Measurements from ENCODE around the gene GSTP1. TPM values are rescaled to one million over a fixed set of nuclear protein-coding genes. Genes with fewer than 3 reads are reported as not detected.
"Not testable (repeated sequence)": the region's sequence is repeated elsewhere in the genome, so short reads cannot be mapped to it uniquely, and the experiment has no call there.

GSTP1 gene
- total RNA-seq, 1 donor from 2014 or later = 1,931 TPM

DNA sequence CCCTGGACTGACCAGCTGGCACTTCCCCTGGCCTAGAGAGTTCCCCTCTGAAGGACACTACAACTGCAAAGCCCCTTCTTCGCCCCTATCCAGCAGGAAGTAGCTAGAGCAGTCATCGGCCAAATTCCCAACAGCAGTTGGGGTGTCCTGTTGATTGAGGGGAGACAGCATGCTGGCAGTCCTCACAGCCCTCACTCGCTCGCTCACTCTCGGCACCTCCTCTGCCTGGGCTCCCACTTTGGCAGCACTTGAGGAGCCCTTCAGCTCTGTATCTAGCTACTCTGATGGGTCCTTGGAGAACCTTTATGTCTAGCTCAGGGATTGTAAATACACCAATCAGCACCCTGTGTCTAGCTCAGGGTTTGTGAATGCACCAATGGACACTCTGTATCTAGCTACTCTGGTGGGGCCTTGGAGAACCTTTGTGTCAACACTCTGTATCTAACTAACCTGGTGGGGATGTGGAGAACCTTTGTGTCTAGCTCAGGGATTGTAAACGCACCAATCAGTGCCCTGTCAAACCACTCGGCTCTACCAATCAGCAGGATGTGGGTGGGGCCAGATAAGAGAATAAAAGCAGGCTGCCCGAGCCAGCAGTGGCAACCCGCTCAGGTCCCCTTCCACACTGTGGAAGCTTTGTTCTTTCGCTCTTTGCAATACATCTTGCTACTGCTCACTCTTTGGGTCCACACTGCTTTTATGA lies 42.7 kb downstream of the GSTP1 start:
- not testable (repeated sequence) for H3K36me3 ChIP-seq (ENCODE audit: control insufficient read depth, insufficient read depth, low read length); FAIRE-seq; H3K27me3 ChIP-seq (ENCODE audit: control insufficient read depth, insufficient read depth, low read length); DNase-seq (ENCODE audit: low read depth); H3K4me3 ChIP-seq (ENCODE audit: low read depth, low read length)

DNA sequence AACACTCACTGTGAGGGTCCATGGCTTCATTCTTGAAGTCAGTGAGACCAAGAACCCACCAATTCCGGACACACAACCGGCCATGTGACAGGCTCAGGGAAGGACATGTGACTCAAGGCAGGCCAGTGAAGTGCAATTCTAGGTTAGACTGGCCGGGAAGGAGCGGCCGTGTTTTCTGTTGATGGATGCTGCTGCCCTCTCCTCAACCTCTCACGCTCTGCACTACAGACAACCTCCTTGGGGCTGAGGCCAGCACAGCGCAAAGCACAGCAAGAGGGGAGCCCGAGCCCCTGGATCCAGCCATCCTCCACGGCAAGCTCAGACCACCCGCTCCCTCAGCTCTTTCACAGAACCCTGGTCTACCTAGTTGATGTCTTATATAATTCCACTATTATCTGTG lies 43.4 kb downstream of the GSTP1 start:
- Histone ChIP-seq H3K27me3 (ENCODE audit: control insufficient read depth, insufficient read depth, low read length) (no peaks in the 10 kb centered on the region), H3K4me3 (ENCODE audit: low read depth, low read length) (no peak overlapping the region), H3K36me3 (ENCODE audit: control insufficient read depth, insufficient read depth, low read length) (no peaks in the 10 kb centered on the region)
- TF ChIP-seq, protein P1, sequence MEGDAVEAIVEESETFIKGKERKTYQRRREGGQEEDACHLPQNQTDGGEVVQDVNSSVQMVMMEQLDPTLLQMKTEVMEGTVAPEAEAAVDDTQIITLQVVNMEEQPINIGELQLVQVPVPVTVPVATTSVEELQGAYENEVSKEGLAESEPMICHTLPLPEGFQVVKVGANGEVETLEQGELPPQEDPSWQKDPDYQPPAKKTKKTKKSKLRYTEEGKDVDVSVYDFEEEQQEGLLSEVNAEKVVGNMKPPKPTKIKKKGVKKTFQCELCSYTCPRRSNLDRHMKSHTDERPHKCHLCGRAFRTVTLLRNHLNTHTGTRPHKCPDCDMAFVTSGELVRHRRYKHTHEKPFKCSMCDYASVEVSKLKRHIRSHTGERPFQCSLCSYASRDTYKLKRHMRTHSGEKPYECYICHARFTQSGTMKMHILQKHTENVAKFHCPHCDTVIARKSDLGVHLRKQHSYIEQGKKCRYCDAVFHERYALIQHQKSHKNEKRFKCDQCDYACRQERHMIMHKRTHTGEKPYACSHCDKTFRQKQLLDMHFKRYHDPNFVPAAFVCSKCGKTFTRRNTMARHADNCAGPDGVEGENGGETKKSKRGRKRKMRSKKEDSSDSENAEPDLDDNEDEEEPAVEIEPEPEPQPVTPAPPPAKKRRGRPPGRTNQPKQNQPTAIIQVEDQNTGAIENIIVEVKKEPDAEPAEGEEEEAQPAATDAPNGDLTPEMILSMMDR (IDR thresholded peaks at IDR 0.05; ENCODE audit: insufficient read depth, low read length, severe bottlenecking) = no peak
- DNase-seq (ENCODE audit: low read depth) (no peak), FAIRE-seq (no peak)

DNA sequence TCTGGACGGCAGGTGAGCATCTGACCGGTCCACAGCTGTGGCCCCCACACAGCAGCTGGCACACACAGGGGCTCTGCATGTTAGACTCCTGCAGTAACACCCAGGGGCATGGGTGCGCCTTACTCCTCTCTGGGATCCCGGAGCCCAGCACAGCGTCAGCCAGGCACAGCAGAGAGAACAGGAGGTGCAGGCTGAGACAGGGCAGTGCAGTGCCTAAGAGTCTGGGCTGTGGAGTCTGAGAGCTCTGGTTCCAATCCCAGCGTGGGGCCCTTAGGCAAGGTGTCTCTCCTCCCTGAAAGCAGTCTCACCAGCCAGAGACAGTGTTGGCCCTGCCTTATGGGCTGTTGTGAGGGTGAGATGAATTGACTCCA lies 43.8 kb downstream of the GSTP1 start:
- TF ChIP-seq, protein P1 (IDR thresholded peaks at IDR 0.05; ENCODE audit: insufficient read depth, low read length, severe bottlenecking) = no peak
- H3K36me3 ChIP-seq (ENCODE audit: control insufficient read depth, insufficient read depth, low read length) = no peaks in the 10 kb centered on the region
- FAIRE-seq (no peak), DNase-seq (ENCODE audit: low read depth) (no peak)
- H3K4me3 ChIP-seq (ENCODE audit: low read depth, low read length) = no peak overlapping the region
- no peaks in the 10 kb centered on the region for H3K27me3 ChIP-seq (ENCODE audit: control insufficient read depth, insufficient read depth, low read length)

DNA sequence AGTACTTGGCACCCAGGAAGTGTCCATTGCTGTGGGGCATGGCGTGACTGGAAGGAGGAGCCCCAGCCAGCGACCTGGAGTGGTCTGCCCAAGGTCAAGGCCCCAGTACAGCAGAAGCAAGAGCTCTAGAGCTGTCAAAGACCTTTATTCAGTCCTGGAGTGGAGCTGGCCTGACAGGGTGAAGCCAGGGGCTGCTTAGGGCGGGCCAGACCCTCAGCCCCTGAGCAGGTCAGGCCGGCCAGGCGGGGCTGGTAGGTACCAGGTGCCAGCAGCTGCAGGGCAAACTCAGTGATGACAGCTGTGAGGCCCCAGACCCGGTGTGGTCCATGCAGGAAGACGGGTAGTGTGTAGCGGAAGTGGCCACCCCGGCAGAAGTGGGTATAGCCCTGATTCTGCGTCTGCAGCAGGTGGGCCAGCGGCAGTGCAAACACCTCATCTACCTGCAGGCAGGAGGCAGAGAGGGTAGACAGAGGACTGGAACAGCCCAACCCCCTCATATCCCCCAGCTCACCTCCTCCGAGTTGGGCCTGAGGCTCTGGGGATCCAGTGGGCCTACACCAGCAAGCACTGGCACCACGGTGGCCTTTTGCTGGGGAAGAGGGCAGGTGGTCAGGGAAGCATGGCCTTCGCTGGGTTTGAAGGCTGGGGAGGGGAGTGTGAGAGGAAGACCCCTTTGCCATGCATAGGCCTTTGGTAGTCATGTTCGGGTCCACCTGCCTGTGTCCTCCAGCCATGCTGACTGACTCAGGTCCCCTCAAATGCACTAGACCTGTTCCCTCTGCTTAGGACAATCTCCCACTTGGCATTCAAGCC lies 44.4 kb downstream of the GSTP1 start:
- FAIRE-seq (no peak), DNase-seq (ENCODE audit: low read depth) (no peak)
- H3K27me3 ChIP-seq (ENCODE audit: control insufficient read depth, insufficient read depth, low read length) = no peaks in the 10 kb centered on the region
- TF ChIP-seq, protein P1 (IDR thresholded peaks at IDR 0.05; ENCODE audit: insufficient read depth, low read length, severe bottlenecking) = no peak
- H3K36me3 ChIP-seq (ENCODE audit: control insufficient read depth, insufficient read depth, low read length) = no peaks in the 10 kb centered on the region
- no peak overlapping the region for H3K4me3 ChIP-seq (ENCODE audit: low read depth, low read length)

DNA sequence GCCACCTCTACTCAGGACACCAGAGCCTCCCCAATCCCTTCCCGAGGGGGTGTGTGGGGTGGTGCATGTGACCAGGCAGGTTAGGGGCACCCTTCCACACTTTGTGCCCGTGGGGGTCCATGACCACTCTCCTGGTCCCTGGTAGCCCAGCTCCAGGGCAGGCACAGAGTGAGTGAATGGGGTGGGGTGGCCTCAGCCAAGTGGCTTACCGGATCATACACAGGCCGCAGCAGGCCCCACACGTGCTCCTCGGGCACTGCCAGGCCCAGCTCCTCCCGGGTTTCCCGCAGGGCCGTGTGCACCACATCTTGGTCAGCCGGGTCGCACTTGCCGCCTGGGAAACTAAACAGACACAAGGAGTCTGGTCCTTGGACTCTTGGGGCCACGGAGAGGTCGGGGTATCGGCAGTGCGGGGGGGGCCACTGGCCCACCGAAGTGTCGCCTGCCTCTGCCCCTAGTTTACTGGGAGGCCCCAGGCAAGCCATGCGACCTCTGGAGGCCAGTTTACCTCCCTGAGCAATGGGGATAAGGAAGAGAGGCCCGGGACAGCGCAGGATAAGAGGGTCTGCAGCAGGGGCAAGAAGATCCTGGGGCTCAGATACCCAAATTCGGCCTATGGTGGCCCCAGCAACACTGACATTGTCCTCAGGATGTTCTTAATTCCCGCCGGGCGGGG lies 45.2 kb downstream of the GSTP1 start:
- no peak for DNase-seq (ENCODE audit: low read depth)
- no peak for FAIRE-seq
- Histone ChIP-seq H3K36me3 (ENCODE audit: control insufficient read depth, insufficient read depth, low read length) (no peaks in the 10 kb centered on the region), H3K4me3 (ENCODE audit: low read depth, low read length) (peak overlapping the region; percentile 59), H3K27me3 (ENCODE audit: control insufficient read depth, insufficient read depth, low read length) (no peaks in the 10 kb centered on the region)
- TF ChIP-seq, protein P1 (IDR thresholded peaks at IDR 0.05; ENCODE audit: insufficient read depth, low read length, severe bottlenecking) = no peak
